OCI-LY1 (cell line): ENCODE results near the gene ARL5C.

Experiments
- H2AFZ ChIP-seq: fragments of 200-600 bp; sonication (generic), shearing (Covaris generic); 2 replicates; pipeline ENCODE4 v1.6.0; 2014; ENCODE audit warnings: antibody characterized with exemption, mild to moderate bottlenecking, low read length
- H3F3A ChIP-seq: fragments of 200-600 bp; sonication (generic), shearing (Covaris generic); 2 replicates; pipeline ENCODE4 v1.6.0; 2014; ENCODE audit warnings: mild to moderate bottlenecking, antibody characterized with exemption, low read length, moderate library complexity; ENCODE audit not compliant: insufficient read depth
- H3K27ac ChIP-seq: fragments of 200-600 bp; sonication (generic); 2 replicates; pipeline ENCODE4 v1.5.1; 2014; ENCODE audit warnings: low read length, mixed run types, mild to moderate bottlenecking, low read depth; ENCODE audit not compliant: poor library complexity, severe bottlenecking
- H3K27me3 ChIP-seq: fragments of 200-600 bp; sonication (generic); 2 replicates; pipeline ENCODE4 v1.6.0; 2014; ENCODE audit warnings: antibody characterized with exemption, mild to moderate bottlenecking, low read length, moderate library complexity; ENCODE audit not compliant: insufficient read depth
- H3K36me3 ChIP-seq: fragments of 200-600 bp; sonication (generic); 2 replicates; pipeline ENCODE4 v1.6.1; 2014; ENCODE audit warnings: mild to moderate bottlenecking, antibody characterized with exemption, low read length, moderate library complexity, mixed read lengths; ENCODE audit not compliant: insufficient read depth
- H3K4me1 ChIP-seq: fragments of 200-600 bp; sonication (generic); 2 replicates; pipeline ENCODE4 v1.5.1; 2014; ENCODE audit warnings: mild to moderate bottlenecking, low read length, moderate library complexity; ENCODE audit not compliant: insufficient read depth, severe bottlenecking
- H3K4me2 ChIP-seq: fragments of 200-600 bp; sonication (generic), shearing (Covaris generic); 2 replicates; pipeline ENCODE4 v1.6.1; 2014; ENCODE audit warnings: low read length
- H3K4me3 ChIP-seq: fragments of 200-600 bp; sonication (generic); 2 replicates; pipeline ENCODE4 v1.5.1; 2014; ENCODE audit warnings: low read length, low read depth, mild to moderate bottlenecking, mixed read lengths; ENCODE audit not compliant: poor library complexity, severe bottlenecking
- H3K79me2 ChIP-seq: fragments of 200-600 bp; shearing (Covaris generic); 2 replicates; pipeline ENCODE4 v1.6.1; 2016; ENCODE audit warnings: mixed run types, low read length, mixed read lengths; ENCODE audit not compliant: insufficient read depth
- H3K9ac ChIP-seq: fragments of 200-600 bp; sonication (generic), shearing (Covaris generic); 2 replicates; pipeline ENCODE4 v1.6.1; 2014; ENCODE audit warnings: mild to moderate bottlenecking, low read length, mixed read lengths
- H3K9me2 ChIP-seq: fragments of 200-600 bp; sonication (generic), shearing (Covaris generic); 2 replicates; pipeline ENCODE4 v1.6.1; 2014; ENCODE audit warnings: low read depth, mild to moderate bottlenecking, low read length, mixed read lengths
- H3K9me3 ChIP-seq: fragments of 200-600 bp; shearing (Covaris generic); 2 replicates; pipeline ENCODE4 v1.6.1; 2014; ENCODE audit warnings: low read length, mixed read lengths
- H4K20me1 ChIP-seq: fragments of 200-600 bp; sonication (generic), shearing (Covaris generic); 2 replicates; pipeline ENCODE4 v1.6.0; 2016; ENCODE audit warnings: mild to moderate bottlenecking, low read length; ENCODE audit not compliant: insufficient read depth
- EZH2 ChIP-seq: fragments of 200-600 bp; sonication (generic), shearing (Covaris generic); IDR thresholded peaks from 2 replicates; pipeline ENCODE4 v1.8.0; 2017; ENCODE audit warnings: borderline replicate concordance, mixed run types, mild to moderate bottlenecking, antibody characterized with exemption, low read length, moderate library complexity, mixed read lengths
- TF ChIP-seq, protein P1 (sequence below): fragments of 200-600 bp; sonication (generic), shearing (Covaris generic); IDR thresholded peaks from 2 replicates; pipeline ENCODE4 v1.5.1; 2017; ENCODE audit warnings: mild to moderate bottlenecking, antibody characterized with exemption, low read length, moderate library complexity, mixed read lengths

The ARL5C gene

DNA sequence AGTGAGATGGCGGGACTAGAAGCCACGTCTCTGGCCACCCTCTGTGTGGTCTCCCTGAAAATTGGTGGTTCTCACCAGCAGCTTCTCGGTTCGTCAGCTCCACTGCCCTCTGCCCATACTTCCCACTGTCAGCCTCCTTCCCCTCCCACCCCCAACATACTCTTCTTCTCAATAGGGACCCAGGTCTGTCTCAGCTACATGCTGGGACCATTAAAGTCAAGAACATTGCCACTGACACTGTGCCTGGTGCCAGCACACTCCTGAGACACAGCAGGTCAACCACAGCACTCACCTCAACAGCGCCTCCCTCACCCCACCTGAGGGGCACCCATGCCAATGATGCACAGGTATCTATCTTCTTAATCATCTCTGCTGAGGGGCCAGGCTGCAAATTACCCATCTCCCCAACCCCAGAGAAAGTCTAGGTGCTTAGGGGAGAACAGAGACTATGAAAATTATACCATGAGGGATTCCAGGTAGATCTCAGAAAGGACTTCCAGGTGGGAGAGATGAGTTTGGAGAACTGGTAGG lies 15.8 kb downstream of the ARL5C start:
- Histone ChIP-seq H3K36me3 (no peaks in the 10 kb centered on the region), H3K27me3 (peaks cover 18% of the 10 kb centered on the region), H3K27ac (no peak overlapping the region), H2AFZ (no peak overlapping the region), H3F3A (no peaks in the 10 kb centered on the region), H3K4me3 (no peak overlapping the region), H4K20me1 (no peaks in the 10 kb centered on the region), H3K4me1 (peaks cover 18% of the 10 kb centered on the region), H3K79me2 (no peaks in the 10 kb centered on the region), H3K4me2 (no peak overlapping the region), H3K9ac (no peak overlapping the region), H3K9me2 (no peaks in the 10 kb centered on the region), H3K9me3 (no peaks in the 10 kb centered on the region)
- TF ChIP-seq, protein P1, sequence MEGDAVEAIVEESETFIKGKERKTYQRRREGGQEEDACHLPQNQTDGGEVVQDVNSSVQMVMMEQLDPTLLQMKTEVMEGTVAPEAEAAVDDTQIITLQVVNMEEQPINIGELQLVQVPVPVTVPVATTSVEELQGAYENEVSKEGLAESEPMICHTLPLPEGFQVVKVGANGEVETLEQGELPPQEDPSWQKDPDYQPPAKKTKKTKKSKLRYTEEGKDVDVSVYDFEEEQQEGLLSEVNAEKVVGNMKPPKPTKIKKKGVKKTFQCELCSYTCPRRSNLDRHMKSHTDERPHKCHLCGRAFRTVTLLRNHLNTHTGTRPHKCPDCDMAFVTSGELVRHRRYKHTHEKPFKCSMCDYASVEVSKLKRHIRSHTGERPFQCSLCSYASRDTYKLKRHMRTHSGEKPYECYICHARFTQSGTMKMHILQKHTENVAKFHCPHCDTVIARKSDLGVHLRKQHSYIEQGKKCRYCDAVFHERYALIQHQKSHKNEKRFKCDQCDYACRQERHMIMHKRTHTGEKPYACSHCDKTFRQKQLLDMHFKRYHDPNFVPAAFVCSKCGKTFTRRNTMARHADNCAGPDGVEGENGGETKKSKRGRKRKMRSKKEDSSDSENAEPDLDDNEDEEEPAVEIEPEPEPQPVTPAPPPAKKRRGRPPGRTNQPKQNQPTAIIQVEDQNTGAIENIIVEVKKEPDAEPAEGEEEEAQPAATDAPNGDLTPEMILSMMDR: peak; percentile 33; the same call in 1 of the 2 replicates
- no peak for TF ChIP-seq EZH2

GRCh38 chr17:39147221-39148185 lies 18.5 kb downstream of the ARL5C start:
- Histone ChIP-seq H4K20me1 (no peaks in the 10 kb centered on the region), H3K9ac (no peak overlapping the region), H3F3A (no peaks in the 10 kb centered on the region), H3K27ac (no peak overlapping the region), H3K9me3 (no peaks in the 10 kb centered on the region), H3K79me2 (no peaks in the 10 kb centered on the region), H3K27me3 (peaks cover 18% of the 10 kb centered on the region), H3K4me2 (no peak overlapping the region), H2AFZ (no peak overlapping the region), H3K9me2 (no peaks in the 10 kb centered on the region), H3K4me1 (peaks cover 9% of the 10 kb centered on the region), H3K4me3 (no peak overlapping the region), H3K36me3 (no peaks in the 10 kb centered on the region)
- TF ChIP-seq, protein P1: no peak
- TF ChIP-seq EZH2: no peak

- H3K36me3 ChIP-seq: no peaks in the 10 kb centered on the region
- H3K9me3 ChIP-seq: no peaks in the 10 kb centered on the region
- H3K4me1 ChIP-seq: no peaks in the 10 kb centered on the region
- H3K9me2 ChIP-seq: no peaks in the 10 kb centered on the region
- TF ChIP-seq, protein P1: no peak
- no peak for TF ChIP-seq EZH2
- no peaks in the 10 kb centered on the region for H4K20me1 ChIP-seq
- no peak overlapping the region for H3K27ac ChIP-seq
- H3K4me2 ChIP-seq: no peak overlapping the region
- no peak overlapping the region for H3K9ac ChIP-seq
- H3K4me3 ChIP-seq: no peak overlapping the region
- H3K79me2 ChIP-seq: no peaks in the 10 kb centered on the region
- H2AFZ ChIP-seq: no peak overlapping the region
- H3K27me3 ChIP-seq: peaks cover 15% of the 10 kb centered on the region
- no peaks in the 10 kb centered on the region for H3F3A ChIP-seq
Observed at GRCh38 chr17:39146273-39146672, 19.7 kb downstream of the ARL5C start.
